ENCODE data around the gene TOX2. TPM values are rescaled to one million over a fixed set of nuclear protein-coding genes. Genes with fewer than 3 reads are reported as not detected.

Gene TOX2
- total RNA-seq, 4 donors from 2014 or later, result 0.40 to 3.0 (median 1.6) TPM

DNA sequence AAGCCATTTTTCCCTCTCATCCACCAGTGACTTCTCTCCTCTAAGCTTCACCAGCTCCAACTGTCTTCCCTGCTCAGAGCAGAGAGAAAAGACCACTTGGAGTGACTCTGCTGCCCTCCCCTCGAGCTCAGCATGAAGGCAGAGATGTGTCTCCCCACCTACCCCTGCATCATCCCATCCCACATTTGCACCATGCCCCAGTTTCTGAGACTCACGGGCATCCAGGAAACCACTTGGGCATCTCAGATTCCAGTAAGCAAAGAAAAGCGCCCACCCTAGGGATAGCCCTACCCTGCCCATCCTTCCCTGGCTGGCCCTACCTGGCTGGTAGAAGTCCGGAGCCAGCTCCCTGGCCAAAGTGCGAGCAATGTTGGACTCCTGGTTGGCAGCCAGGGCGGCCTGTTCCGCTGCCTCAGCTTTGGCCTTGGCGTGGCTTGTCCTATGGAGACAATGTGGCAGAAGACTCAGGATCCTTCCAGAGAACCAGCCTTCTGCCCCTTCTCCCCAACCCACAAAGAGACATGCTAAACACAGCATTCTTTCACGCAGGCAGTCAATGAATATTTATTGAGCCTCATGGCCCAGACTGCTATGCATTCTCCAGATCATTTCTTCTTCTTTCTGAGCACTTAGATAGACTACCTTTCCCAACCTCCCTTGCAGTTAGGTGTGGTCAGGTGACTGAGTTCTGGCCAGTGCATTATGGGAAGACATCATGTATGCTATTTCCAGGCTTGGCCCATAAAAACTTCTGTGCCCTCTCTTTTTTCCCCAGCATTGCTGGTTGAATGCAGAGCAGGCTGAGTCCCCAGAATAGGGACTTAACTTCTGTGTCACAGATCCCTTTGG lies 203.8 kb downstream of the TOX2 start:
- Histone ChIP-seq H3K4me3 (no peak overlapping the region), H3K4me1 (peaks cover 5% of the 10 kb centered on the region), H3K9me3 (no peaks in the 10 kb centered on the region), H3K27me3 (peaks cover 34% of the 10 kb centered on the region), H3K36me3 (no peaks in the 10 kb centered on the region), H3K27ac (no peak overlapping the region)
- TF ChIP-seq CTCF (IDR thresholded peaks at IDR 0.05), result no peak
- TF ChIP-seq POLR2AphosphoS5 (IDR thresholded peaks at IDR 0.05), result no peak
- no peak for TF ChIP-seq POLR2A (IDR thresholded peaks at IDR 0.05)
- TF ChIP-seq EP300 (IDR thresholded peaks at IDR 0.05), result no peak
- no peak for DNase-seq (ENCODE audit: low spot score in 2 of 2)
- WGBS, result 90% methylated on average over 9 of the region's 9 CpGs

Other genes starting within 250 kb of the TOX2 start
- 1 to 10 TPM in 3 of 4 donors, under 1 TPM in 1; 0.97 to 1.7 (median 1.2) TPM for gene MYBL2, start 247.7 kb upstream of the TOX2 start, total RNA-seq
- not detected for gene GTSF1L, start 187.8 kb upstream of the TOX2 start, total RNA-seq